Activated CD8-positive, alpha-beta memory T cell treated with anti-CD3 and anti-CD28 coated beads, Interleukin-2, amount 50 U/mL, for 24 hours (primary cell): ENCODE data around the gene CCR3.

Experiments used
- DNase-seq: peaks from one replicate; pipeline ENCODE4 v3.0.0-alpha.2; 2020; ENCODE audit errors: extremely low read depth

Gene CCR3

GRCh38 chr3:46221391-46221790 is 20.9 kb upstream of the CCR3 start:
- no peak for DNase-seq

GRCh38 chr3:46221938-46222337 is 20.3 kb upstream of the CCR3 start:
- DNase-seq = no peak

- no peak for DNase-seq
These were observed 19.7 kb upstream of the CCR3 start for GRCh38 chr3:46222435-46223161.

- no peak for DNase-seq
These were observed 13.7 kb upstream of the CCR3 start for GRCh38 chr3:46228260-46229242.

GRCh38 chr3:46231323-46231722 is 10.9 kb upstream of the CCR3 start:
- no peak for DNase-seq

GRCh38 chr3:46233194-46233593 is 9.1 kb upstream of the CCR3 start:
- no peak for DNase-seq

- DNase-seq = no peak
These were observed 6.8 kb upstream of the CCR3 start for GRCh38 chr3:46235425-46235824.

GRCh38 chr3:46236294-46237054 is 5.8 kb upstream of the CCR3 start:
- no peak for DNase-seq

GRCh38 chr3:46238386-46238785 is 3.9 kb upstream of the CCR3 start:
- no peak for DNase-seq

GRCh38 chr3:46239301-46239938 is 2.8 kb upstream of the CCR3 start:
- DNase-seq = no peak

GRCh38 chr3:46239952-46240351 is 2.3 kb upstream of the CCR3 start:
- DNase-seq = no peak

- no peak for DNase-seq
These were observed 1.3 kb downstream of the CCR3 start for GRCh38 chr3:46243560-46243959.

- no peak for DNase-seq
These were observed 2.9 kb downstream of the CCR3 start for GRCh38 chr3:46245146-46245545.

GRCh38 chr3:46252980-46253379 is 10.7 kb downstream of the CCR3 start:
- no peak for DNase-seq

- DNase-seq = no peak
These were observed 16.3 kb downstream of the CCR3 start for GRCh38 chr3:46258525-46258924.

GRCh38 chr3:46261926-46262594 is 19.8 kb downstream of the CCR3 start:
- DNase-seq = no peak

GRCh38 chr3:46264002-46264401 is 21.7 kb downstream of the CCR3 start:
- no peak for DNase-seq

- DNase-seq = no peak
These were observed 24.3 kb downstream of the CCR3 start for GRCh38 chr3:46266598-46266997.

GRCh38 chr3:46269556-46269955 is 27.3 kb downstream of the CCR3 start:
- no peak for DNase-seq

- no peak for DNase-seq
These were observed 28.2 kb downstream of the CCR3 start for GRCh38 chr3:46270474-46270873.

- no peak for DNase-seq
These were observed 29.0 kb downstream of the CCR3 start for GRCh38 chr3:46271209-46271745.
